Measurements from ENCODE around the gene MYO7A. TPM values are rescaled to one million over a fixed set of nuclear protein-coding genes. Genes with fewer than 3 reads are reported as not detected.

MYO7A gene
- total and polyA plus RNA-seq, 2 of the 8 experiments (the other 6 are each of a cell fraction or from before 2014, with no cell fraction given): 1.5 to 1.9 TPM

GRCh38 chr11:77213589-77214428, 85.8 kb downstream of the MYO7A start:
- no peak overlapping the region for H3K18ac ChIP-seq (ENCODE audit: extremely low read depth, low read length)
- DNase-seq (ENCODE audit: low read depth in 1 of 2, low spot score in 2 of 2): no peak
- H3K4me3 ChIP-seq (ENCODE audit: extremely low read depth in 1 of 4, insufficient read depth in 2 of 4, low read depth in 3 of 4, low read length in 4 of 4): no peak overlapping the region
- no peak overlapping the region for H2BK20ac ChIP-seq (ENCODE audit: low read length)
- no peaks in the 10 kb centered on the region for H3K23me2 ChIP-seq (ENCODE audit: low read depth, low read length)
- no peak overlapping the region for H3K9ac ChIP-seq (replicated peaks in 1 of 4; ENCODE audit: extremely low read depth in 1 of 4, low read depth in 3 of 4, low read length in 3 of 4)
- no peak overlapping the region for H3K27ac ChIP-seq (ENCODE audit: low read depth, low read length)
- 86% methylated on average over 17 of the region's 18 CpGs; no CpG with 5 or more reads in 1 of the 2 experiments for WGBS, 2 experiments (ENCODE audit: extremely low coverage in 1 of 2, insufficient coverage in 1 of 2, insufficient read length in 1 of 2, insufficient replicate concordance in 2 of 2, low coverage in 1 of 2, low lambda C conversion rate in 2 of 2, missing lambda C conversion rate in 1 of 2)
- H3K79me2 ChIP-seq (ENCODE audit: control insufficient read depth in 1 of 2, insufficient read depth in 2 of 2, low read length in 2 of 2): no peaks in the 10 kb centered on the region
- no peaks in the 10 kb centered on the region for H3K27me3 ChIP-seq (replicated peaks in 1 of 4; ENCODE audit: control insufficient read depth in 3 of 4, extremely low read depth in 1 of 4, insufficient read depth in 3 of 4, low read length in 3 of 4)
- H3K36me3 ChIP-seq (ENCODE audit: control insufficient read depth in 2 of 4, insufficient read depth in 4 of 4, low read length in 3 of 4): no peaks in the 10 kb centered on the region
- H3K4me2 ChIP-seq (ENCODE audit: insufficient read depth in 1 of 2, low read depth in 2 of 2, low read length in 2 of 2): no peak overlapping the region
- no peak overlapping the region for H3K14ac ChIP-seq (ENCODE audit: insufficient read length)
- no peak overlapping the region for H2AFZ ChIP-seq (ENCODE audit: low read length)
- no peaks in the 10 kb centered on the region for H3K79me1 ChIP-seq (ENCODE audit: low read depth, low read length)
- no peak overlapping the region for H2BK5ac ChIP-seq (ENCODE audit: low read depth, low read length)
- H4K8ac ChIP-seq (ENCODE audit: extremely low read depth, insufficient read depth, low read length): no peak overlapping the region; the same call in 1 of the 2 replicates
- no peaks in the 10 kb centered on the region for H3K9me3 ChIP-seq (ENCODE audit: insufficient read depth in 2 of 2, low read depth in 1 of 2, low read length in 1 of 2)
- no peaks in the 10 kb centered on the region for H3K4me1 ChIP-seq (replicated peaks in 1 of 4; ENCODE audit: control insufficient read depth in 3 of 4, insufficient read depth in 4 of 4, low read length in 3 of 4)
- H4K91ac ChIP-seq (replicated peaks; ENCODE audit: insufficient read length, low read length): no peak overlapping the region
- H2AK5ac ChIP-seq (ENCODE audit: low read depth, low read length): no peak overlapping the region
- H3K23ac ChIP-seq (ENCODE audit: insufficient read length): no peak overlapping the region
- H2BK15ac ChIP-seq (ENCODE audit: low read length): no peak overlapping the region
- no peaks in the 10 kb centered on the region for H4K20me1 ChIP-seq (replicated peaks in 1 of 2; ENCODE audit: control insufficient read depth in 1 of 2, insufficient read depth in 2 of 2, low read length in 2 of 2)
- H3K4ac ChIP-seq (replicated peaks; ENCODE audit: insufficient read length, low read depth, low read length): no peak overlapping the region
- H3K56ac ChIP-seq (replicated peaks; ENCODE audit: insufficient read length, low read depth, low read length): no peak overlapping the region
- no peak for FAIRE-seq
- ChIA-PET CTCF (ENCODE audit: partially characterized antibody) (interaction anchor here (0.6 to 2.6 kb wide), 6 partner anchors 13 to 317 kb away, joined by 3 to 6 read pairs (median 4); no protein-coding TSS in a partner anchor), POLR2A (ENCODE audit: partially characterized antibody) (no interaction called here)
- H4K5ac ChIP-seq (ENCODE audit: insufficient read length, low read depth, low read length): no peak overlapping the region
- no peak overlapping the region for H2BK12ac ChIP-seq (ENCODE audit: low read depth, low read length)
- no peak overlapping the region for H2BK120ac ChIP-seq (replicated peaks; ENCODE audit: low read depth, low read length)
- TF ChIP-seq EP300 (IDR thresholded peaks at IDR 0.05; ENCODE audit: borderline replicate concordance in 1 of 2, low read depth in 2 of 2, low read length in 2 of 2) (no peak), JUN (IDR thresholded peaks at IDR 0.05; ENCODE audit: low read depth, low read length) (no peak), E2F6 (IDR thresholded peaks at IDR 0.05) (no peak), MAFK (IDR thresholded peaks at IDR 0.05; ENCODE audit: low read depth, low read length) (no peak), PHF8 (conservative IDR thresholded peaks at IDR 0.05; ENCODE audit: low read depth, low read length) (no peak), CHD2 (IDR thresholded peaks at IDR 0.05; ENCODE audit: low read length) (no peak), KDM4A (IDR thresholded peaks at IDR 0.05; ENCODE audit: low read depth, low read length, severe bottlenecking) (no peak), SIRT6 (IDR thresholded peaks at IDR 0.05; ENCODE audit: low read length) (no peak), POU5F1 (IDR thresholded peaks at IDR 0.05; ENCODE audit: low read depth, low read length) (no peak), SIN3A (conservative IDR thresholded peaks at IDR 0.05 in 1 of 2, IDR thresholded peaks at IDR 0.05 in 1 of 2; ENCODE audit: low read depth in 1 of 2, low read length in 2 of 2) (no peak), SRF (IDR thresholded peaks at IDR 0.05; ENCODE audit: low read depth, low read length) (no peak), RXRA (IDR thresholded peaks at IDR 0.05; ENCODE audit: insufficient read depth, low read depth, low read length) (no peak)
